ENCODE measurements around the gene VEGFA. TPM values are rescaled to one million over a fixed set of nuclear protein-coding genes. Genes with fewer than 3 reads are reported as not detected.

The VEGFA gene
- total RNA-seq, 2 experiments from 2014 or later: 64.6 to 72.8 TPM

DNA sequence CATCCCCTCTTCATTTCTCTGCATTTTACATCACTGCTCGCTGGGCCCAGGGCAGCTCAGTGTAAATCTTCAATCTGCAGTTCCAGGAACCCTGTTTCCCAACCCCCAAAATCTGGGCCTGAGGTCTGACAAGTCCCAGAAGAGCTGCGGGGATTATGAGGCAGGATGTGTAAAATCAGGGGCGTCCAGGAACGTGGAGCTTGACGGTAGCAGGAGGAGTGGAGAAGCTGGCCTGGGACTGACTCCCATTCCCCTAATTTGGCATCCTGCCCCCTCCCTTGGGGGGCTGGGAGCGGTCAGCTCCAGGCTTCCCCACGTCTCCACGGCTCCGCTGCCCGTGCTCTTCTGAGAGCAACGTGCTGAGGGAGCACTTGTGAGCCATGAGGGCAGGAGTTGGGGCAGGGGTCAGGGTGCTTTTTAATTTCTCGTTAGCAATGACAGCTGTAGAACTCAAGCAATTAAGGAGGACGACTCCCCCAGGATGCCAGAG, 23.4 kb upstream of the VEGFA start:
- CTCF ChIA-PET: interaction anchor here (0.5 kb wide), 2 partner anchors 82 to 1875 kb away, joined by 3 read pairs; no protein-coding TSS in a partner anchor
- DNase-seq: no peak

DNA sequence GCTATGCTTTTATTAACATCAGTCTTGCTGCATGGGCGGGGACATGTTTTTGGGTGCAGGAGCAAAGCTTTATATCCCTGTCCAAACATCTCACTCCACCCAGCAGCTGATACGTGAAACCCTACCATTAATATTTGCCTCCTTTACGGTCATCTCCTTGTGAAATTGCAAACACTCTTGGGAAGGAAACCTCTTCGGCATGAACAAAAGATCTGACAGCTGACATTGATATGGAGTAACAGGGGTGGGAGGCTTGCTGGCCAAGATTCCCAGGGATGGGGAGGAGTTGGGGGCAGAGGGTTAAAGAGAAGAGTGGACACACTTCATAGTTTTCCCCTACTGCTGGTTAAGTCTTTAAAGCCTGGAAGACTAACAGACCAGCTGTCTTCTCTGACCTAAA, 22.2 kb upstream of the VEGFA start:
- Mint-ChIP-seq H3K4me1 (no peaks in the 10 kb centered on the region), H3K27ac (no peak overlapping the region), H3K36me3 (ENCODE audit: low read depth) (no peaks in the 10 kb centered on the region), H3K27me3 (peaks cover 6% of the 10 kb centered on the region), H3K4me3 (no peak overlapping the region), H3K9me3 (ENCODE audit: low read depth) (no peaks in the 10 kb centered on the region)
- ATAC-seq (no peak), DNase-seq (no peak)
- intact Hi-C loops (cut with DNase I, micrococcal nuclease): no loop called here
- ChIA-PET POLR2A (no interaction called here), CTCF (interaction anchor here (0.7 to 1.0 kb wide), 2 partner anchors 10 to 40 kb away, joined by 3 read pairs; no protein-coding TSS in a partner anchor)

More for the DNA sequence above, 23.4 kb upstream of the VEGFA start:
- POLR2A ChIA-PET: no interaction called here
- H3K4me1 Mint-ChIP-seq: no peaks in the 10 kb centered on the region
- H3K9me3 Mint-ChIP-seq (ENCODE audit: low read depth): no peaks in the 10 kb centered on the region
- H3K27ac Mint-ChIP-seq: no peak overlapping the region
- H3K4me3 Mint-ChIP-seq: no peak overlapping the region
- peaks cover 6% of the 10 kb centered on the region for H3K27me3 Mint-ChIP-seq
- intact Hi-C loops (cut with DNase I, micrococcal nuclease): no loop called here
- ATAC-seq: no peak
- no peaks in the 10 kb centered on the region for H3K36me3 Mint-ChIP-seq (ENCODE audit: low read depth)

DNA sequence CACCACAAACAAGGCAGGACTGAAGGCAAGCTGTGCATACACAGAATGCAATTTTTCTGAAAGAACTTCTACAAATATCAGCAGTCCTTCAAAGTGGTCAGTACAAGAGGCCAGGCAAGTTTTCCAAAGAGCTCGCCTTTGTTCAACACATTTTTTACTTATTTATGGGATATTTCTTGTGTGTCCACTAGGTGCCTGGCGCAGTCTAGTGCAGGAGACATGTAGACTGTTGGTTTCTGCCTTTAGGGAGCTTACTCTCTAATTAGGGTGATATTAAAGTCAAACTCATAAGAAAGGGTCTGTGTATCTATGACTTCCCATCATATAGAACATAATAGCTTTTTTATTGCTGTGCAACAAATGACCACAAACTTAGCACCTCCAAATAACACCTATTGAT, 21.2 kb upstream of the VEGFA start:
- no peak overlapping the region for H3K27ac Mint-ChIP-seq
- intact Hi-C loops (cut with DNase I, micrococcal nuclease): no loop called here
- no peaks in the 10 kb centered on the region for H3K36me3 Mint-ChIP-seq (ENCODE audit: low read depth)
- CTCF ChIA-PET: interaction anchor here (1.0 kb wide), 1 partner anchor 9 kb away, joined by 3 read pairs; no protein-coding TSS in a partner anchor
- H3K27me3 Mint-ChIP-seq: peaks cover 7% of the 10 kb centered on the region
- no peaks in the 10 kb centered on the region for H3K4me1 Mint-ChIP-seq
- POLR2A ChIA-PET: no interaction called here
- H3K4me3 Mint-ChIP-seq: no peak overlapping the region
- no peaks in the 10 kb centered on the region for H3K9me3 Mint-ChIP-seq (ENCODE audit: low read depth)
- ATAC-seq (no peak), DNase-seq (no peak)

DNA sequence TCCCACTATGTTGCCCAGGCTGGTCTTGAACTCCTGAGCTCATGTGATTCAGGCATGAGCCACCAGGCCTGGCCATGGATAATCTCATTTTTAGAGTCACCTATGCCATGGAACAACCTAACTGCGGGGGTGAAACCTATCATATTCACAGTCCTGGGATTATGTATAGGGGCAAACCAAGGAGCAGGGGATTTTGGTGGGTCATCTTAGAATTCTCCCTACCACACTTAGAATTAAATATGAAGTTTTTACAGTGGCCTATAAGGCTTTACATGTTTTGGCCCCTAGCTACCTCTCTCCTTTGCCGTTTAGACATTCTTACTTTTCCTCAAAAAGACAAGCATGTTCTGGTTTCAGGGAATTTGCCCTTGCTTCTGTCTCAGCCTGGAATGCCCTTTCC, 20.6 kb upstream of the VEGFA start:
- Mint-ChIP-seq H3K4me3 (no peak overlapping the region), H3K36me3 (ENCODE audit: low read depth) (no peaks in the 10 kb centered on the region), H3K4me1 (no peaks in the 10 kb centered on the region), H3K9me3 (ENCODE audit: low read depth) (no peaks in the 10 kb centered on the region), H3K27me3 (peaks cover 9% of the 10 kb centered on the region), H3K27ac (no peak overlapping the region)
- DNase-seq (no peak), ATAC-seq (no peak)
- intact Hi-C loops (cut with DNase I, micrococcal nuclease): no loop called here
- CTCF ChIA-PET: interaction anchor here (0.6 kb wide), 1 partner anchor 324 kb away, joined by 3 read pairs; no protein-coding TSS in a partner anchor
- POLR2A ChIA-PET: no interaction called here

DNA sequence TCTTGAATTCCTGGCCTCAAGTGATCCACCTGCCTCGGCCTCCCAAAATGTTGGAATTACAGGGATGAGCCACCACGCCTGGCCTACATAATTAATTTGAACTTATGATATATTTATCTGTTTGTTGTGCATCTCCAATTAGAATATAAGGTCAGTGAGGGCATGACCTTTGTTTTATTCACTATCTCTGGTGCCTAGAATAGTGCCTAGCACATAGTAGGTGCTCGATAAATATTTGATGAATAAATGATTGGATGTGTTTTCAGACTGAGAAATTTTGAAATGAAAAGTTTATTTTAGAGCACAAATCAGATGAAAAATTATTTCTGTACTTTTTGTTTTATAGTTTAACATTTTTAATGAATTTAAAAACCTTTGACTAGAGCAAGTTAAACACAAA, 19.4 kb upstream of the VEGFA start:
- no peak for ATAC-seq
- Mint-ChIP-seq H3K27ac (no peak overlapping the region), H3K36me3 (ENCODE audit: low read depth) (no peaks in the 10 kb centered on the region), H3K4me3 (no peak overlapping the region), H3K9me3 (ENCODE audit: low read depth) (no peaks in the 10 kb centered on the region), H3K27me3 (peaks cover 10% of the 10 kb centered on the region), H3K4me1 (no peaks in the 10 kb centered on the region)
- intact Hi-C loops (cut with DNase I, micrococcal nuclease): no loop called here
- POLR2A ChIA-PET: no interaction called here
- CTCF ChIA-PET: interaction anchor here (1.4 to 4.0 kb wide), 2 partner anchors 18 to 26 kb away, joined by 6 to 26 read pairs; partner anchors contain the start of gene VEGFA
- no peak for DNase-seq

DNA sequence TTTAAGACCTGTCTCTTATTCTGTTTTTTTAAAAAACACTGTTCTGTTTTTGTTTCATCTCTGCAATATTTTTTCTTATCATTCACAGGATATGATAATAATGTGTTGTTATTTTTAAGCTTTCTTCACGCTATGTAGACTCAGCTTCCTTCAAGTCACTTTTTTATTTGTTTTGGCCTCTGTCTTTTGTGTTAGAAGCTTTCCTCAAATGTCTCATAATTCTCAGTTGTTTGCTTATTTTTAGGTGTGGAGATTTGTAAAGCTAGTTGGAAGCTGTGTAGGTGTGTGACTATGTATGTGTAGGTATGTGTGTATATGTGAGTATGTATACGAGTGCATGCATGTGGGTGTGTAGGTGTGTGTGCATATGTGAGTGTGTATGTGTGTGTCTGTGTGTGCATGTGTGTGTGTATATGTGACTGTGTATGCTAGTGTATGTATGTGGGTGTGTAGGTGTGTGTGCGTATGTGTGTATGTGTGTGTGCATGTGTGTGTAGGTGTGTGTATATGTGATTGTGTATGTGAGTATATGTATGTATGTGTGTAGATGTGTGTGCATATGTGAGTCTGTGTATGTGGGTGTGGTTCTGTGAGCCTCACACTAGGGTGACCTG, 16.3 kb upstream of the VEGFA start:
- ChIA-PET POLR2A (no interaction called here), CTCF (interaction anchor here (0.6 to 4.0 kb wide), 6 partner anchors 9 to 331 kb away, joined by 3 to 26 read pairs (median 3); partner anchors contain the start of gene VEGFA)
- Mint-ChIP-seq H3K27ac (no peak overlapping the region), H3K36me3 (ENCODE audit: low read depth) (no peaks in the 10 kb centered on the region), H3K27me3 (peaks cover 6% of the 10 kb centered on the region), H3K4me1 (no peaks in the 10 kb centered on the region), H3K4me3 (no peak overlapping the region), H3K9me3 (ENCODE audit: low read depth) (no peaks in the 10 kb centered on the region)
- ATAC-seq: no peak
- intact Hi-C loops (cut with DNase I, micrococcal nuclease): no loop called here
- DNase-seq: no peak

DNA sequence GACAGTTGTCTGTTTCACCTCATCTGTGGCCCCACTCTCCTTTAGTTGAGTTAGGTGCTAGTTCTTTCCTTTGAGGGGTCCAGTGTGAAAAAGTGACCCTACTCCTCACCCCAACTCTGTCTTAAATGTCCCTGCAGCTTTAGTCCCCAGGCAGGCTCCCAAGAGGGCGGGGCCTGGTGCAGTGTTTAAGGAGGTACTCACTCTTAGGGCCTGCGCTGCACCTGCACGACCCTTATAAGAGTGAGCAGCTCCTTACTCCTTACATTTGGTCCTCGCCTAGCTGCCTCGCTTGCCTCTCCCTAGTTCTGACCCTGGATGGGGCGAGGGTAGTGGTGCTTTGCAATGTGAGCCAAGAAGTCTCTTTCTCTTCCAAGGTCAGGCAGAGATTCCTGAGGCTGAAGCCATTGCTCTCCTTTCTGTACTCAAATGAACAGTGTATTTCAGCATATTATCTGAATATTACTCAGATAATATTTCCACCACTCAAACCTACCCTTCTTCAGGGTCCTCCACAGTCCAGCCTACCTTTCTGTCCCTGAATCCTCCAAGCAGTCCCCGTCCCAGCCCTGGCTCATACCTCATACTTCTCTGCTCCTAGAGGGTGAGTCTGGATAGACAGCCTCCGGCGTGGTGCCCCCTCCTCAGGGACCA, 11.9 kb upstream of the VEGFA start:
- H3K27me3 Mint-ChIP-seq: peaks cover 6% of the 10 kb centered on the region
- no peak overlapping the region for H3K4me3 Mint-ChIP-seq
- no peak for DNase-seq
- no peaks in the 10 kb centered on the region for H3K9me3 Mint-ChIP-seq (ENCODE audit: low read depth)
- no peak for ATAC-seq
- POLR2A ChIA-PET: no interaction called here
- H3K4me1 Mint-ChIP-seq: no peaks in the 10 kb centered on the region
- intact Hi-C loops (cut with DNase I, micrococcal nuclease): loop anchor here in 1 of 2 experiments (1.0 kb wide), 2 partner anchors 34 to 91 kb away; no protein-coding TSS in a partner anchor
- no peaks in the 10 kb centered on the region for H3K36me3 Mint-ChIP-seq (ENCODE audit: low read depth)
- CTCF ChIA-PET: interaction anchor here (0.6 to 4.5 kb wide), 3 partner anchors 10 to 14 kb away, joined by 3 to 26 read pairs (median 3); partner anchors contain the start of gene VEGFA
- H3K27ac Mint-ChIP-seq: no peak overlapping the region

DNA sequence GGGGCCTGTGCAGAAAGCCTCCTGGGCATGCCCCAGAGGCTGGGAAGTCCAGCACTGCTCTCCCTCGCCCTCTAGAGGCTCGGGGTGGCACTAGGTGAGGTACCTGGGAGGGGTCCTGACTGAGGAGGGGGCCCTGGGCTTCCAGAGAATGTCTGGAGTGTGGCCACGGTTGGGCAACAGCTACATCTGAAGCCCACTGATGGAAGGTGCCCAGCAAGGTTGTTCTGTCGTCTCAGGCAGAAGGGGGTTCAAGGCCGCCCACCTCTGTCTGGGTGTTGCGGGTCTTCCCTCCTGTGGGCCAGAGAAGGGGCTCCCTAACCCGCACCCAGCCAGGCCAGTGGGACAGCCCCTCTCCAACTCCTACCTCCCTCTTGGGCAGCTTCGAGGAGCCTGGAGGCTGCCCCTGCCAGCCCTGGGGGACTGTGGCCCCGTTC, 11.4 kb upstream of the VEGFA start:
- Mint-ChIP-seq H3K27ac (no peak overlapping the region), H3K27me3 (peaks cover 6% of the 10 kb centered on the region), H3K9me3 (ENCODE audit: low read depth) (no peaks in the 10 kb centered on the region), H3K36me3 (ENCODE audit: low read depth) (no peaks in the 10 kb centered on the region), H3K4me1 (no peaks in the 10 kb centered on the region), H3K4me3 (no peak overlapping the region)
- CTCF ChIA-PET: interaction anchor here (0.7 to 4.5 kb wide), 4 partner anchors 11 to 157 kb away, joined by 3 to 26 read pairs (median 3); partner anchors contain the start of gene VEGFA
- DNase-seq: peak; percentile 64
- intact Hi-C loops (cut with DNase I, micrococcal nuclease): loop anchor here in 1 of 2 experiments (1.0 kb wide), 2 partner anchors 34 to 91 kb away; no protein-coding TSS in a partner anchor
- POLR2A ChIA-PET: no interaction called here
- peak; percentile 81 for ATAC-seq

DNA sequence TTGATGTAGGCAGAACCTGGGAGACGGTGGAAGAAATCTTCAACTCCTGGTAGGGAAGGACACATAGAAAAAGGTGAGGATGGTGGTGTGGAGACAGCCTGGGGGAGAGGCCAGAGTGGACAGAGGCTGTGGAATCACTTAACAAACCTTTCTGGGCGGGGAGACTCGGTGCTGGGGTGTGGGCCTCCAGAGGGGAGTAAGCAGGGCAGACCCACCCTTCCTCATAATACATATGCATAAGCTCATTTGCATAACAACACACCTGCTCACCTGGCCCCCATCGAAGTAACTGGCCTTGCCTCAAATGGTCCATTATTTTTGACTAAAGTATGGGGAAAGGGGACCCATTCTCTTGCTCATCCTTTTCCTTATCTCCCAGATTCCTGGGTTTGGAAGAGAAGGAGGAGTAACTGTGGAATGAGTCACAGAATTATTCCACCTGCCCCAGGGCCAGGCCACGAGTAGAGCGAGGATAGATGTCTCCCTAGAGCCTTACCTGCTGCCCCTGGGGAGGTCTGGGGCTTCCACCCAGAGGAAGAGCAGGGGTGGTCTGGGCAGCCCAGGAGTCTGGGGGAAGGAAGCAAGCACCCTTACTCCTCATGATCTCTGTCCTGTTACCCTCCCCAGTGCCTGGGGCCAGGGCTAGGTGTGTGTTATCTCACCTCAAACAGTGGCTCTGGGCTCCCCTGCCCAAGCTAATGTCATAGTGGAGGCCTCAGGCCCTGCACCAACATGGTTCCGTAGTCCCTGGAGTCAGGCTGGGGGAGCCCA, 10.7 kb upstream of the VEGFA start:
- CTCF ChIA-PET: interaction anchor here (0.7 to 4.5 kb wide), 4 partner anchors 10 to 157 kb away, joined by 3 to 26 read pairs (median 4); partner anchors contain the start of gene VEGFA
- ATAC-seq (peak; percentile 22), DNase-seq (no peak)
- H3K27me3 Mint-ChIP-seq: peaks cover 4% of the 10 kb centered on the region
- POLR2A ChIA-PET: no interaction called here
- H3K4me3 Mint-ChIP-seq: no peak overlapping the region
- peaks cover 4% of the 10 kb centered on the region for H3K4me1 Mint-ChIP-seq
- no peaks in the 10 kb centered on the region for H3K9me3 Mint-ChIP-seq (ENCODE audit: low read depth)
- no peak overlapping the region for H3K27ac Mint-ChIP-seq
- intact Hi-C loops (cut with DNase I, micrococcal nuclease): no loop called here
- no peaks in the 10 kb centered on the region for H3K36me3 Mint-ChIP-seq (ENCODE audit: low read depth)

DNA sequence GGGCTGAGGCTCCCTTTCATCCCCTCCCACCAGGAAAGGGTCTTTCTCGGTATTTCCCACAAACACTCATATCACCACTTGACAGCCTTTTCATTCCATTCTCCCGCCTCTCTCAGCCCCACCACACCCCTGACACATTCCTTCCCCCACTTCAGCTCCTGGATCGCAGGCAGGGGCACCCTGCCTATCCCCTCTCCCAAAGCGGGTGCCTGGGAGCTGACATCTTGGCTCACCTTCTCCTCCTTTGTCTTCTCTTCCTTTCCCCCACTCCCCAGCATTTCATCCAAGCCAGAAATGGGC, 10.2 kb upstream of the VEGFA start:
- H3K4me3 Mint-ChIP-seq: no peak overlapping the region
- ChIA-PET CTCF (interaction anchor here (0.7 to 4.5 kb wide), 5 partner anchors 10 to 324 kb away, joined by 3 to 26 read pairs (median 4); partner anchors contain the start of gene VEGFA), POLR2A (no interaction called here)
- intact Hi-C loops (cut with DNase I, micrococcal nuclease): no loop called here
- DNase-seq (no peak), ATAC-seq (no peak)
- H3K27ac Mint-ChIP-seq: no peak overlapping the region
- no peaks in the 10 kb centered on the region for H3K36me3 Mint-ChIP-seq (ENCODE audit: low read depth)
- peaks cover 4% of the 10 kb centered on the region for H3K4me1 Mint-ChIP-seq
- H3K27me3 Mint-ChIP-seq: peaks cover 4% of the 10 kb centered on the region
- H3K9me3 Mint-ChIP-seq (ENCODE audit: low read depth): no peaks in the 10 kb centered on the region

Data from activated CD4-positive, alpha-beta T cell treated with anti-CD3 and anti-CD28 coated beads for 36 hours (primary cell).